Right lobe of liver (tissue), 4 donors: ENCODE measurements around the gene CNPY3.

Experiments
- POLR2A ChIP-seq: fragments of 450-650 bp; IDR thresholded peaks from one replicate; pipeline ENCODE4 v1.6.1; 2017; ENCODE audit warnings: antibody characterized with exemption, mild to moderate bottlenecking
- TF ChIP-seq, protein P1 (sequence below), 4 donors: fragments of 200-600 bp in 3 of 4; fragments of 450-650 bp in 1 of 4; IDR thresholded peaks; one replicate each; pipeline versions ENCODE4 v1.5.1 to v1.8.0; 2016 to 2022; ENCODE audit warnings: antibody characterized with exemption in 4 of 4, mild to moderate bottlenecking in 2 of 4
- donor health status: DM: no; HTN: no; CAD: no.
- donor health status: DM: no; HTN: no; CAD: no.
- donor health status: DM: no; HTN: yes; CAD: no.

DNA sequence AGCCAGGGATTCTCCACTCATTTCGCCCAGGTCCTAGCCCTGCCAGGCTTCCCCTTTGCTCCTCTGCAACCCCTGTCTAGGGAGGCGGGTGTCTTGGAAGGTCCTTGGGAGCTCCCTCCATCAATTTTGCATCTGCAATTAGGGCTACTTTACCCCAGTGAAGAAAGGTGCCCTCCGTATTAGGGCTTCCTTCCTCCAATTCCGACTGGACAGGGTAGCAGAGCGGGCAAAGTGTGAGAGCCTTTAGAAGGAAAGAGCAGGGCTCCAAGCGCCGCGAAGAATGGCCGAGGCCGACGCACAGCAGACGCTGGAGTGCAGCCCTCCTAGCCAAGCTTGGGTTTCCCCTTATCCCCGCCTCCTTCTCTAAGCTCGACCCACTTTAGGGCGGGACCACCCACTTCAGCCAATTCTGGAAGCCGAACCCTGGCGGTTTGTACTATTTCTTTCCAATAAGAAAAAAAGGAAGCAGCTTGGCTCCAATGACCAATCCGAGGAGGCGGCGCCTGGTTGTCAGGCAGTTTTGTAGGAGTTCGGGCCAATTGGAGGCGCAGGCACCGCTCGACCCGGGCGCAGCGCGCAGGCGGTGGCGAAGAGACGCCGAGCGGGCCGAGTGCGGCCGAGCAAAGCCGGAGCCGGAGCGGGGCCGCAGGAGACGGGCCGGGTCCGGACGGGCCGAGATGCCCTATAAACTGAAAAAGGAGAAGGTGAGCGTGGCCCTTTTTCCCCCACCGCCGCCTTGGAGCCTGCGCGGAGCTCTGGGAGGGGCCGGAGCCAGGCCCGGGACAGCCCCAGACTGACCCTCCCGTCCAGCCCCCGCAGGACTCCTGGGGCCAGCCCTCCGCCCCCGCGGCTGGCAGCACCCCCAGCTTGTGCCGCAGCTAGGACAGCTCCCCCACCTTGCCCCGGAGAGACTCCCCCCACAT, 55.0 kb downstream of the CNPY3 start, which contains the start of gene PPP2R5D:
- TF ChIP-seq, protein P1, sequence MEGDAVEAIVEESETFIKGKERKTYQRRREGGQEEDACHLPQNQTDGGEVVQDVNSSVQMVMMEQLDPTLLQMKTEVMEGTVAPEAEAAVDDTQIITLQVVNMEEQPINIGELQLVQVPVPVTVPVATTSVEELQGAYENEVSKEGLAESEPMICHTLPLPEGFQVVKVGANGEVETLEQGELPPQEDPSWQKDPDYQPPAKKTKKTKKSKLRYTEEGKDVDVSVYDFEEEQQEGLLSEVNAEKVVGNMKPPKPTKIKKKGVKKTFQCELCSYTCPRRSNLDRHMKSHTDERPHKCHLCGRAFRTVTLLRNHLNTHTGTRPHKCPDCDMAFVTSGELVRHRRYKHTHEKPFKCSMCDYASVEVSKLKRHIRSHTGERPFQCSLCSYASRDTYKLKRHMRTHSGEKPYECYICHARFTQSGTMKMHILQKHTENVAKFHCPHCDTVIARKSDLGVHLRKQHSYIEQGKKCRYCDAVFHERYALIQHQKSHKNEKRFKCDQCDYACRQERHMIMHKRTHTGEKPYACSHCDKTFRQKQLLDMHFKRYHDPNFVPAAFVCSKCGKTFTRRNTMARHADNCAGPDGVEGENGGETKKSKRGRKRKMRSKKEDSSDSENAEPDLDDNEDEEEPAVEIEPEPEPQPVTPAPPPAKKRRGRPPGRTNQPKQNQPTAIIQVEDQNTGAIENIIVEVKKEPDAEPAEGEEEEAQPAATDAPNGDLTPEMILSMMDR (IDR thresholded peaks at IDR 0.05): peak in 2 of 4 donors; percentile 6 to 17
- TF ChIP-seq POLR2A: peak; percentile 85
